Caco-2 (cell line): ENCODE data around the gene MAGEA12. TPM values are rescaled to one million over a fixed set of nuclear protein-coding genes. Genes with fewer than 3 reads are reported as not detected.
"Not testable (repeated sequence)": the region's sequence is repeated elsewhere in the genome, so short reads cannot be mapped to it uniquely, and the experiment has no call there.

Experiments used
- BruUV-seq: library from RNA; stranded (reverse); fragments of 400-500 nt; replicated peaks from 2 replicates; lab custom pipeline; 2021; lab: Mats Ljungman, UMichigan
- CTCF ChIA-PET: fragments of 300-600 bp; sonication (Branson Sonifier 250); formaldehyde crosslinking; loops from one replicate; lab custom pipeline; 2022; ENCODE audit warnings: antibody characterized with exemption; lab: Charles Lee
- POLR2A ChIA-PET: fragments of 300-600 bp; sonication (Branson Sonifier 250); formaldehyde crosslinking; loops from one replicate; lab custom pipeline; 2022; ENCODE audit warnings: antibody characterized with exemption; lab: Charles Lee
- DNase-seq, 2 experiments: peaks; one replicate each; pipeline versions ENCODE4 v3.0.0 to v3.0.0-alpha.2; 2020 to 2022
- H3K27me3 ChIP-seq: replicated peaks from 2 replicates; pipeline ENCODE4 v1.6.0; 2011; ENCODE audit warnings: low read length; ENCODE audit not compliant: control insufficient read depth, insufficient read depth
- H3K36me3 ChIP-seq: 2 replicates; pipeline ENCODE4 v1.5.1; 2011; ENCODE audit warnings: low read length; ENCODE audit not compliant: control insufficient read depth, insufficient read depth
- H3K4me1 ChIP-seq: fragments of 250-450 bp; sonication (Bioruptor Pico); 2 replicates; pipeline ENCODE4 v1.5.1; 2020; ENCODE audit warnings: mild to moderate bottlenecking
- H3K4me3 ChIP-seq: 2 replicates; pipeline ENCODE4 v1.5.1; 2011; ENCODE audit warnings: low read depth, mild to moderate bottlenecking, control low read depth, low read length
- H3K9me3 ChIP-seq: fragments of 250-450 bp; sonication (Bioruptor Pico); 2 replicates; pipeline ENCODE4 v1.5.1; 2020; ENCODE audit warnings: mild to moderate bottlenecking, moderate library complexity
- H3K27ac Mint-ChIP-seq: one replicate; pipeline ENCODE4 v1.8.0; 2022; ENCODE audit warnings: mixed read lengths; ENCODE audit not compliant: unreplicated experiment
- H3K27me3 Mint-ChIP-seq: one replicate; pipeline ENCODE4 v1.8.0; 2022; ENCODE audit warnings: mixed read lengths; ENCODE audit not compliant: insufficient read depth, unreplicated experiment
- H3K36me3 Mint-ChIP-seq: one replicate; pipeline ENCODE4 v1.8.0; 2022; ENCODE audit warnings: mild to moderate bottlenecking, mixed read lengths; ENCODE audit not compliant: insufficient read depth, unreplicated experiment
- H3K4me1 Mint-ChIP-seq: one replicate; pipeline ENCODE4 v1.8.0; 2022; ENCODE audit warnings: low read depth, mixed read lengths; ENCODE audit not compliant: unreplicated experiment
- H3K4me3 Mint-ChIP-seq: one replicate; pipeline ENCODE4 v1.8.0; 2022; ENCODE audit warnings: mild to moderate bottlenecking, moderate library complexity, mixed read lengths; ENCODE audit not compliant: unreplicated experiment
- H3K9me3 Mint-ChIP-seq: one replicate; pipeline ENCODE4 v1.8.0; 2022; ENCODE audit warnings: mixed read lengths; ENCODE audit not compliant: unreplicated experiment
- intact Hi-C: fragments of 100-400 bp; cut with micrococcal nuclease; formaldehyde crosslinking; loops from one replicate; pipeline ENCODE4 v1.10.0; 2022; ENCODE audit not compliant: unreplicated experiment
- total RNA-seq: library from RNA; stranded (reverse); gene quantifications from 2 replicates; pipeline ENCODE4 v1.2.3, GENCODE V29; 2022
- TF ChIP-seq, protein P1 (sequence below), 2 experiments: fragments of 200-600 bp in 1 of 2; IDR thresholded peaks; 1 replicate in 1 of 2; 2 replicates in 1 of 2; pipeline versions ENCODE4 v1.5.1 to v1.8.0; 2011 to 2022; ENCODE audit warnings: antibody characterized with exemption in 1 of 2, control low read depth in 1 of 2, inconsistent platforms in 1 of 2, low read depth in 1 of 2, low read length in 1 of 2, mild to moderate bottlenecking in 1 of 2, moderate library complexity in 1 of 2; ENCODE audit not compliant: insufficient read depth in 1 of 2, severe bottlenecking in 1 of 2, unreplicated experiment in 1 of 2

MAGEA12 gene
- total RNA-seq, 1 experiment from 2014 or later, result not detected

DNA sequence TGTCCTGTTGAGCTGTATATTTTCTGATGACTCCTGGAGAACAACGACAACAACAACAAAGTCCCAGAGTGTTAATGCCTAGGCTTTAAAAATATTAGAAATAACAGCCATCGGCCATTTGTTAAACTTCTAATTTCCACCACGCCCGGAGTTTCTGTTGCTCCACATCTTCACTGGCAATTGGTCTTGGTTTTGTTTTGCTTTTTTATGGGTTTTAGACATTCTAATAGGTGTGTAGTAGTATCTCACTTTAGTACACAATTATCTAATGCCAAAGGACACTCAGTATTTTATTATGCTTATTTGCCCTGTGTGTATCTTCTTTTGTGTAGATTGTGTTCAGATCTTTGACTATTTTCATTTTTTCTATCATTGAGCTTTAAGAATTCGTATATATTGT is 5.0 kb downstream of the MAGEA12 start:
- Mint-ChIP-seq H3K4me1 (no peaks in the 10 kb centered on the region), H3K27me3 (peaks cover 3% of the 10 kb centered on the region), H3K36me3 (no peaks in the 10 kb centered on the region), H3K4me3 (no peak overlapping the region), H3K27ac (no peak overlapping the region), H3K9me3 (no peaks in the 10 kb centered on the region)
- H3K27me3 ChIP-seq, result no peaks in the 10 kb centered on the region
- no peaks in the 10 kb centered on the region for H3K36me3 ChIP-seq
- H3K4me3 ChIP-seq, result no peak overlapping the region
- BruUV-seq, result no TSS peak
- no peak for DNase-seq
- POLR2A ChIA-PET, result no interaction called here
- CTCF ChIA-PET, result no interaction called here
- no peaks in the 10 kb centered on the region for H3K4me1 ChIP-seq
- intact Hi-C loops, result no loop called here
- TF ChIP-seq, protein P1, sequence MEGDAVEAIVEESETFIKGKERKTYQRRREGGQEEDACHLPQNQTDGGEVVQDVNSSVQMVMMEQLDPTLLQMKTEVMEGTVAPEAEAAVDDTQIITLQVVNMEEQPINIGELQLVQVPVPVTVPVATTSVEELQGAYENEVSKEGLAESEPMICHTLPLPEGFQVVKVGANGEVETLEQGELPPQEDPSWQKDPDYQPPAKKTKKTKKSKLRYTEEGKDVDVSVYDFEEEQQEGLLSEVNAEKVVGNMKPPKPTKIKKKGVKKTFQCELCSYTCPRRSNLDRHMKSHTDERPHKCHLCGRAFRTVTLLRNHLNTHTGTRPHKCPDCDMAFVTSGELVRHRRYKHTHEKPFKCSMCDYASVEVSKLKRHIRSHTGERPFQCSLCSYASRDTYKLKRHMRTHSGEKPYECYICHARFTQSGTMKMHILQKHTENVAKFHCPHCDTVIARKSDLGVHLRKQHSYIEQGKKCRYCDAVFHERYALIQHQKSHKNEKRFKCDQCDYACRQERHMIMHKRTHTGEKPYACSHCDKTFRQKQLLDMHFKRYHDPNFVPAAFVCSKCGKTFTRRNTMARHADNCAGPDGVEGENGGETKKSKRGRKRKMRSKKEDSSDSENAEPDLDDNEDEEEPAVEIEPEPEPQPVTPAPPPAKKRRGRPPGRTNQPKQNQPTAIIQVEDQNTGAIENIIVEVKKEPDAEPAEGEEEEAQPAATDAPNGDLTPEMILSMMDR (IDR thresholded peaks at IDR 0.05; ENCODE audit: insufficient read depth in 1 of 2, low read depth in 1 of 2, low read length in 1 of 2, severe bottlenecking in 1 of 2, unreplicated experiment in 1 of 2), result no peak
- no peaks in the 10 kb centered on the region for H3K9me3 ChIP-seq

DNA sequence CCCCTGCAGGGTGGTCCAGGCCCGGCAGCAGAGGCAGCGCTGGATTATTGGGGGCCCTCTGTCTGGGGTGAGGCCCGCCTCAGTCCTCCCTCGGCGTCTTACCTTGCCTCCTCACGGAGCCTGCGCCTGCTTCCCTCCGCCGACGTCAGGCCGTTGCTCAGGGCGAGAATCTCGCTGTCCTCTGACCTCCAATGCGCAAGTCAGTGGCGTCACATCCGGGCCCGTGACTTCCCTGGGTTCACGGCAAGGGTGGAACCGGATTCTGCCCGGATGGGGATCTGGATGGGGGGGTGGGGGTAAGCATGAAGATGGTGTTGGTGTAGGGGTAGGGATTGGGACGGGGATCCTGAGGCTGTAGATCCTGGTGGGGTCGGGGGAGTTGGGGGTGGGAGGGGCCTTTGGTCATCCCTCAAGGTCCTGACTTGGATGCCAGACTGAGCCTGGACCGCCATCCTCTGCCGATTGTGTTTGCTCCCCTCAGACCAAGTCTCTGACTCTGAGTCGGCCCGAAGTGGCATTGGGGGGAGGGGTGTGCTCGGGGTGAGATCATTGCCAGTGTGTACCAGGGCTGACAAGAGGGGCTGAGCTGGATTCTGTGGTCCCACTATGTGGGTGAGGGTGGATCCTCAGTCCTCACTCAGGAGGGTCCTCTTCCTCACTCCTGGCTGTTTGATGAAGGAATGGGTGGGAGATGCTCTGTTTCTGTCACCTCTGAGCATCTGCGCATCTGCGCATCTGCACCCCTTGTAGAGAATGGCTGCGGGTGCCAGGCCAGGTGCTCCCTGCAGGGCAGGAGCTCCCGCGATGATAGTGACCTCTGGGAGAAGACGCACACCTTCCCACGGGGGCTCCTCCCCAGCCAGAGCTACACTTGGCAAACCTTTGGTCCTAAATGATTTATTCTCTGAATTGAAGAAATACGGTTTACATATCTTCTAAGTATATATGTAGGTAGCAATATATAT is 20.4 kb downstream of the MAGEA12 start, which contains the start of gene MAGEA2:
Gene MAGEA2 (minus strand): TSS at position 157 of the 965 bp plus-strand sequence. CDS start 2,479 bp downstream, outside the sequence.
- POLR2A ChIA-PET, H3K36me3 ChIP-seq, H3K27ac Mint-ChIP-seq, CTCF ChIA-PET, H3K9me3 Mint-ChIP-seq, H3K27me3 Mint-ChIP-seq, H3K4me1 ChIP-seq, DNase-seq, H3K4me3 Mint-ChIP-seq, BruUV-seq, H3K9me3 ChIP-seq, intact Hi-C loops, H3K27me3 ChIP-seq, H3K4me1 Mint-ChIP-seq, H3K36me3 Mint-ChIP-seq, H3K4me3 ChIP-seq: not testable (repeated sequence)

DNA sequence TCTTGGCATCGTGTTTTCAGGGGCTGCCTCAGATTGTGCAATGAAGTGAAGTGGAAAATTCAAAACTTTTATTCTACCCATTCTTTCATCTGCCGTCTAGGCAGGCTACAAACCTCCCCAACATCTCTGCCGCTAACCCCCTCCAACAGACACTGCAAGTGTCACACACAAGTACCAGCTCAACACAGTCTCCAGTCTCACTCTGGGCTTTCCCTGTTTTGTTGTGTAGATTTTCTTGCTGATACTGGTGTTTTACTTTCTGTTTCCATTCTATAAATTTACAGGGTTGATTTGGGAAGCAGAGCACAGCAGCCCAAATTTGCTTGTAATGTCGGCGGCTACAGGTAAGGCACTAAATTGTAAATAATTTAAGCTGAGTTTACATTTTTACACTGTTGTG is 21.3 kb downstream of the MAGEA12 start:
- H3K4me3 ChIP-seq, H3K27ac Mint-ChIP-seq, H3K4me1 Mint-ChIP-seq, H3K9me3 ChIP-seq, H3K4me1 ChIP-seq, H3K27me3 ChIP-seq, DNase-seq, H3K9me3 Mint-ChIP-seq, H3K4me3 Mint-ChIP-seq, H3K27me3 Mint-ChIP-seq, H3K36me3 ChIP-seq, intact Hi-C loops, BruUV-seq, CTCF ChIA-PET, H3K36me3 Mint-ChIP-seq, POLR2A ChIA-PET: not testable (repeated sequence)

DNA sequence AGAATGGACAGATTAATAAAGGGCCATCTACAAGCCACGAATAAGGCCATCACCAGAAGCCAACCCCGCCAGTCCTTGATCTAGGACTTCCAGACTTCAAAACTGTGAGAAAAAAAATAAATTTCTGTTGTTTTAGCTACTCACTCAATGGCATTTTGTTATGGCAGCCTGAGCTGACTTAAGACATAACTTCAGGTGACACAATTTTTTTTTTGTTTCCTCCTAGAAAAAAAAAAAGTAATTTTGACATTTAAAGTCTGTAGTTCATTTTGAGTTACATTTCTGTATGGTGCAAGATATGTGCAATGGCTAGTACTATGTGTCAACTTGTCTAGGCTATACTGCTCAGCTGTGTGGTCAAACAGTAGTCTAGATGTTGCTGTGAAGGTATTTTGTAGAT is 25.4 kb downstream of the MAGEA12 start, which contains the start of gene CSAG3:
Gene CSAG3 (plus strand): TSS at position 301 of the 400 bp plus-strand sequence.
- H3K27me3 Mint-ChIP-seq, POLR2A ChIA-PET, H3K9me3 Mint-ChIP-seq, H3K4me3 Mint-ChIP-seq, BruUV-seq, DNase-seq, H3K36me3 ChIP-seq, H3K9me3 ChIP-seq, CTCF ChIA-PET, H3K36me3 Mint-ChIP-seq, intact Hi-C loops, H3K4me3 ChIP-seq, H3K27ac Mint-ChIP-seq, H3K4me1 ChIP-seq, H3K4me1 Mint-ChIP-seq, H3K27me3 ChIP-seq: not testable (repeated sequence)

DNA sequence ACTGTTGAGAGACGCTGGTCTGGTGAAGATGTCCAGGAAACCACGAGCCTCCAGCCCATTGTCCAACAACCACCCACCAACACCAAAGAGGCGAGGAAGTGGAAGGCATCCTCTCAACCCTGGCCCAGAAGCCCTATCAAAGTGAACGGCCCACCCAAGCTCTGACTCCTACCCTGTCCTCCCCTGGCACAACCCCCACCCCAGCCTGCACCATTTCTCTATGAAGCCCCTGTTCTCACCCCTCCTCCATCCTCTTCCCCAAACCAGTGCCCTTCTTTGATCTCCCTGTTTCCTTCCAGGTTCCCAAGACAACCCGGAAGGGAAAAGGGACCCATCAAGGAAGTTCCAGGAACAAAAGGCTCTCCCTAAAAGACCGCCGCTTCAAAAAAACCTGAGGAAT is 26.0 kb downstream of the MAGEA12 start:
- intact Hi-C loops, CTCF ChIA-PET, BruUV-seq, POLR2A ChIA-PET, H3K4me3 ChIP-seq, H3K9me3 Mint-ChIP-seq, H3K27me3 ChIP-seq, DNase-seq, H3K4me1 Mint-ChIP-seq, H3K4me3 Mint-ChIP-seq, H3K9me3 ChIP-seq, H3K4me1 ChIP-seq, H3K36me3 Mint-ChIP-seq, H3K27ac Mint-ChIP-seq, H3K36me3 ChIP-seq, H3K27me3 Mint-ChIP-seq: not testable (repeated sequence)

DNA sequence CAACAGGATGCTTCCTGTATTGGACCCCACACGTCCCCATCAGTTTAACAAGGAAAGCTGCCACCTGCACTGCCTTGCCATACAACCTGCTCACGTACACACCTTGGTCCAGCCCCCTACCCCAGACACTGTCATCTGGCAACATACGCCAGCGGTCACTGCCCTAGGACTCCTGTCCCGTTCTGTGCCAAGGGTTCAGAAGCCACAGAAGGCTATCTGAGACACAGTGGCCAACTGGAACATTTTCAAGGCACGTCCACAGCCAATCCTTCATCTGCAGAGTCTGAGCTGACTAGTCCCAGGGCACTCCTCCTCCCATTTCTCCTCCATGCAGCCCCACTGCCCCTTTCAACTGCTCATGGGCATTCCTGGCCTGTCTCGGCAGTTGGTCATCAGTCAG is 28.0 kb downstream of the MAGEA12 start:
- BruUV-seq, H3K27ac Mint-ChIP-seq, H3K4me1 Mint-ChIP-seq, DNase-seq, H3K9me3 Mint-ChIP-seq, H3K4me3 ChIP-seq, H3K27me3 Mint-ChIP-seq, intact Hi-C loops, H3K27me3 ChIP-seq, H3K36me3 ChIP-seq, H3K4me3 Mint-ChIP-seq, H3K9me3 ChIP-seq, CTCF ChIA-PET, H3K4me1 ChIP-seq, POLR2A ChIA-PET, H3K36me3 Mint-ChIP-seq: not testable (repeated sequence)
